ENCODE results near the gene LRCH2.

LRCH2 gene

GRCh38 chrX:115204040-115204439, 29.9 kb downstream of the LRCH2 start:
- DNase-seq: no peak

- no peak for DNase-seq
Measured at GRCh38 chrX:115192244-115192700, 41.6 kb downstream of the LRCH2 start.

- no peak for DNase-seq
Measured at GRCh38 chrX:115191490-115192243, 42.2 kb downstream of the LRCH2 start.

GRCh38 chrX:115190636-115191489, 43.0 kb downstream of the LRCH2 start:
- DNase-seq: no peak

- DNase-seq: no peak
Measured at GRCh38 chrX:115189646-115190635, 44.0 kb downstream of the LRCH2 start.

- no peak for DNase-seq
Measured at GRCh38 chrX:115189110-115189509, 44.8 kb downstream of the LRCH2 start, which contains the start of gene RBMXL3. TSS of gene RBMXL3 (plus strand) at chrX:115189410. CDS start at chrX:115189442, 32 bp downstream.

- no peak for DNase-seq
Measured at GRCh38 chrX:115183980-115184379, 49.9 kb downstream of the LRCH2 start.

GRCh38 chrX:115178473-115178872, 55.4 kb downstream of the LRCH2 start:
- DNase-seq: no peak

- DNase-seq: no peak
Measured at GRCh38 chrX:115177932-115178331, 56.0 kb downstream of the LRCH2 start.

- no peak for DNase-seq
Measured at GRCh38 chrX:115174548-115174947, 59.3 kb downstream of the LRCH2 start.

GRCh38 chrX:115173181-115173580, 60.7 kb downstream of the LRCH2 start:
- DNase-seq: no peak

- DNase-seq: no peak
Measured at GRCh38 chrX:115147220-115147619, 86.7 kb downstream of the LRCH2 start.

- no peak for DNase-seq
Measured at GRCh38 chrX:115142057-115142456, 91.8 kb downstream of the LRCH2 start.

GRCh38 chrX:115138040-115138439, 95.9 kb downstream of the LRCH2 start:
- no peak for DNase-seq

GRCh38 chrX:115134382-115134781, 99.5 kb downstream of the LRCH2 start:
- no peak for DNase-seq

- no peak for DNase-seq
Measured at GRCh38 chrX:115112411-115112810, 121.5 kb downstream of the LRCH2 start.

- DNase-seq: no peak
Measured at GRCh38 chrX:115098897-115099296, 135.0 kb downstream of the LRCH2 start.

GRCh38 chrX:115093191-115093590, 140.7 kb downstream of the LRCH2 start:
- no peak for DNase-seq

- DNase-seq: no peak
Measured at GRCh38 chrX:115089419-115089818, 144.5 kb downstream of the LRCH2 start.

GRCh38 chrX:115068896-115069295, 165.0 kb downstream of the LRCH2 start:
- DNase-seq: no peak

GRCh38 chrX:115067812-115068211, 166.1 kb downstream of the LRCH2 start:
- no peak for DNase-seq

- DNase-seq: no peak
Measured at GRCh38 chrX:115065304-115065703, 168.6 kb downstream of the LRCH2 start.
